GM13977 (cell line): ENCODE data around the gene FSTL4.

Source experiments
- DNase-seq: peaks from one replicate; pipeline ENCODE4 v3.0.0; 2012; ENCODE audit warnings: low spot score
- in situ Hi-C: fragments of 300-500 bp; cut with MboI; formaldehyde crosslinking; loops from one replicate; pipeline ENCODE4 v1.12.0; 2022; ENCODE audit warnings: low sequenced_read_pairs, low pct_unique_long_range_greater_than_20kb, mixed read lengths, inconsistent platforms; ENCODE audit not compliant: unreplicated experiment
- TF ChIP-seq, protein P1 (sequence below): IDR thresholded peaks from 2 replicates; pipeline ENCODE4 v1.5.1; 2012; ENCODE audit warnings: mild to moderate bottlenecking, control low read depth; ENCODE audit not compliant: insufficient read depth; ENCODE audit errors: extremely low read depth, missing control alignments

Gene FSTL4

DNA sequence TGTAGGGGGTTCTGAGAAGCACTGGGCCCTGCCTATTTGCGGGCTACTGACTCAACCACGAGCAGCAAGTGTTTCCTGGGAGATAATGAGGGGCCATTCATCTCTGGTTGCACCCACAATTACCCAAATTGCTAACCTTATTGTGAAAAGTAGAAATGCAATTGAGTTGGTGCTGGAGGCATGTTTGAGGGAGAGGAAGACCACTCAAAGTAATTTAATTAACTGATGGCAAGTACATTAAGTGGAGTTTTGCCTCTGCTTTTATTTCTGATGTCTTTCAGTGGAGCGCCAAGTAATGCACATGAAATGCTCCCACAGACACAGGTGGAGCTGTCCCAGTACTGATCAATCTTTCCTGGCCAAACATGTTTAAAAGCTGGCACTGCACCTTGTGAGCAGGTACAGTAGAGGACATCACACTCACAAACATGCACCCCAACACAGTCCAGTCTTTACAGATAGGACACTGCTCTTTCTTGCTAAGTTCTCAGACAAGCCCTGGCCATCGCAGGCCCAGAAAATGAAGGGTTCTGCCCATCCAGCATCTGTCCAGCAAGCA is 365.1 kb downstream of the FSTL4 start:
- no peak for DNase-seq
- TF ChIP-seq, protein P1, sequence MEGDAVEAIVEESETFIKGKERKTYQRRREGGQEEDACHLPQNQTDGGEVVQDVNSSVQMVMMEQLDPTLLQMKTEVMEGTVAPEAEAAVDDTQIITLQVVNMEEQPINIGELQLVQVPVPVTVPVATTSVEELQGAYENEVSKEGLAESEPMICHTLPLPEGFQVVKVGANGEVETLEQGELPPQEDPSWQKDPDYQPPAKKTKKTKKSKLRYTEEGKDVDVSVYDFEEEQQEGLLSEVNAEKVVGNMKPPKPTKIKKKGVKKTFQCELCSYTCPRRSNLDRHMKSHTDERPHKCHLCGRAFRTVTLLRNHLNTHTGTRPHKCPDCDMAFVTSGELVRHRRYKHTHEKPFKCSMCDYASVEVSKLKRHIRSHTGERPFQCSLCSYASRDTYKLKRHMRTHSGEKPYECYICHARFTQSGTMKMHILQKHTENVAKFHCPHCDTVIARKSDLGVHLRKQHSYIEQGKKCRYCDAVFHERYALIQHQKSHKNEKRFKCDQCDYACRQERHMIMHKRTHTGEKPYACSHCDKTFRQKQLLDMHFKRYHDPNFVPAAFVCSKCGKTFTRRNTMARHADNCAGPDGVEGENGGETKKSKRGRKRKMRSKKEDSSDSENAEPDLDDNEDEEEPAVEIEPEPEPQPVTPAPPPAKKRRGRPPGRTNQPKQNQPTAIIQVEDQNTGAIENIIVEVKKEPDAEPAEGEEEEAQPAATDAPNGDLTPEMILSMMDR = no peak
- in situ Hi-C loops = no loop called here

DNA sequence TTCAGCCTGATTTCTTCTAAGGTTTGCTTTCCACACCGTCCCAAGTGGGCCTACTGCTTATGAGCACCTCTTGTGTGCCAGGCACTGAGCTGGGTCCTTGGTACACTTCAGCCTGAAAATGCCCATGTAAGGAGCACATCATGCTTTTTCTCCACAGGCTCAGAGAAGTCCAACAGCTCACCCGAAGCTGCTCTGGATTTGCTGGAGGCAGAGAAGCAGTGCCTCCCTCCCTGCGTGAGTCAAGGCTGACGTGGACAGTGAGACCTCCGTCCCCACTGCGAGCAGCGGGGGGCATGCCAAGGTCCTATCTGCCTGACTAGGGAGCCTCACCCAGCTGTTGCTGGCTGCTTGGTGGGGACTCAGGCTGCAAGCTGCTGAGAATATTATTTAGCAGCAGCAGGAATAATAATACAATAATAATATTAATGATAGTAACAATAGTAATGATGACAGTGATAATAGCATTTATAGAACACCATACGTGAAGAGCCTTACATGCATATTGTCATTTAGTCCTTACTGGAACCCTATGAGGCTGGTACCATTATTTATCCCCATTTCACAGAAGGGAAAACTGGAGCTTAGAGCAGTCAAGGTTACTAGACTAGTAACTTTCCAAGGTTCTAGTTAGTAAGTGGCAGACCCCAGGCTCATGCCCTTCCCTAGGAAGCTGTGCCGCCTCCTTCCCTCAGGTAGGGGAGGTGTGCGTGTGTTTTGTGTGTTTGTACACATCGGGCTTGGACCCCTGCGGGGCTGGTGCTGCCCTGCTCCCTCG is 365.8 kb downstream of the FSTL4 start:
- TF ChIP-seq, protein P1 = no peak
- no peak for DNase-seq
- in situ Hi-C loops = no loop called here

GRCh38 chr5:133246053-133246370 is 366.3 kb downstream of the FSTL4 start:
- TF ChIP-seq, protein P1 = no peak
- in situ Hi-C loops = no loop called here
- no peak for DNase-seq

GRCh38 chr5:133245191-133246052 is 366.9 kb downstream of the FSTL4 start:
- TF ChIP-seq, protein P1 = no peak
- in situ Hi-C loops = no loop called here
- no peak for DNase-seq

GRCh38 chr5:133244242-133244641 is 368.1 kb downstream of the FSTL4 start:
- in situ Hi-C loops = no loop called here
- TF ChIP-seq, protein P1 = no peak
- DNase-seq = peak; percentile 59

DNA sequence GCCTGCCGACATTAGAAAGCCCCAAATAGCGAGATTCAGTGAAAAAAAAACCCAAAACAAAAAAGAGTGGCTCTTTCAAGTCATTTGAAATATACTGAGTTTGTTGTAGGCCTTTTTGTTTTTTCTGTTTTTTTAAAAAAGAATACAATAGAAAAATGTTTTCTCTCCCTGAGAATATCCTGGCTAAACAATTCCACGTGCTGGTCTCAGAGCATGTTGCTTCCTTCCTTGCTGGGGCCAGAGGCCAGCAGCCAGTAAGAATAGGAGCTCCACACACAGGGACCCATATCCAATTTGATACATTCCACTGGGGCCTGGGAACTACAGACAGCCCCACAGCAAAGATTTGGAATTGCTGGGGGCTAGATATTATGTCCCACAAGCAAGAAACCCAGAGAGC is 369.1 kb downstream of the FSTL4 start:
- TF ChIP-seq, protein P1 = no peak
- in situ Hi-C loops = no loop called here
- DNase-seq = no peak
